ENCODE results near the gene NOS3.
A peak's percentile ranks its signal among the peaks of the same experiment; 100 is the strongest.

NOS3 gene

DNA sequence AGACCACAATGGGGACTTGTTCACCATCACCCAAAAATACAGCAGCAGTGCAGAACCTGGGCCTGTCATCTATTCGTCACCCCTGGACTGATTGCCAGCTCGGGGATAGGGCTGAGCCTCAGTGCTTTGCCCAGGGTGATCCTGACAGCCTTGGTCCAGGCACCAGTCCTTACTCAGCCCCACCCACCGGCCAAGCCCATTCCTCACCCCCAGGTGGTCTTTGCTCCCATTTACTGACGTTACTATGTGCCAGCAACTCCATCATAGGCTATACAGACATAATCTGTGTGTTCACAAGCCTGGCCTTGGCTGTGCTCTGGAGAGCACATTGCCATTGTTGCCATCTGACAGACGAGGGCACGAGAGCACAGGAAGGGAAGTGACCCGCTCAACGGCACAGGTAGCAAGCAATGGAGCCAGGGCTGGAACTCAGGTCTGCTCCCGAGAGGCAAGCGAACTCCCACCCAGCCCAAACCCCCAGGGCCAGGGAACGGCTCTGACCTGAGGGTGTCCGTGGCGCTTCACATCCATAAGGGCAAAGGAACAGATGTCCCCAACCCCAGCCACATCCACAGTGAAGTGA, 26.6 kb downstream of the NOS3 start:
- Histone ChIP-seq H4K20me1 (ENCODE audit: insufficient read depth, low read length) (no peaks in the 10 kb centered on the region), H3K9ac (ENCODE audit: low read depth, low read length) (peak overlapping the region; percentile 53), H2AFZ (ENCODE audit: low read depth, low read length) (peak overlapping the region; percentile 77), H3K36me3 (ENCODE audit: insufficient read depth, low read length) (no peaks in the 10 kb centered on the region), H3K4me2 (ENCODE audit: insufficient read depth, low read length) (peak overlapping the region; percentile 86), H3K4me1 (ENCODE audit: insufficient read depth, low read length) (peaks cover 17% of the 10 kb centered on the region), H3K79me2 (ENCODE audit: insufficient read depth, low read length) (no peaks in the 10 kb centered on the region), H3K27ac (ENCODE audit: low read length) (peak overlapping the region; percentile 53; the same call in 1 of the 2 replicates), H3K4me3 (ENCODE audit: low read depth in 1 of 2, low read length in 2 of 2) (peak overlapping the region in 1 of 2 experiments; percentile 57; a peak in 2 of 4 replicates), H3K9me3 (ENCODE audit: insufficient read depth, low read length, severe bottlenecking) (no peaks in the 10 kb centered on the region), H3K27me3 (ENCODE audit: insufficient read depth, low read length, poor library complexity) (peaks cover 3% of the 10 kb centered on the region)
- TF ChIP-seq, protein P1, sequence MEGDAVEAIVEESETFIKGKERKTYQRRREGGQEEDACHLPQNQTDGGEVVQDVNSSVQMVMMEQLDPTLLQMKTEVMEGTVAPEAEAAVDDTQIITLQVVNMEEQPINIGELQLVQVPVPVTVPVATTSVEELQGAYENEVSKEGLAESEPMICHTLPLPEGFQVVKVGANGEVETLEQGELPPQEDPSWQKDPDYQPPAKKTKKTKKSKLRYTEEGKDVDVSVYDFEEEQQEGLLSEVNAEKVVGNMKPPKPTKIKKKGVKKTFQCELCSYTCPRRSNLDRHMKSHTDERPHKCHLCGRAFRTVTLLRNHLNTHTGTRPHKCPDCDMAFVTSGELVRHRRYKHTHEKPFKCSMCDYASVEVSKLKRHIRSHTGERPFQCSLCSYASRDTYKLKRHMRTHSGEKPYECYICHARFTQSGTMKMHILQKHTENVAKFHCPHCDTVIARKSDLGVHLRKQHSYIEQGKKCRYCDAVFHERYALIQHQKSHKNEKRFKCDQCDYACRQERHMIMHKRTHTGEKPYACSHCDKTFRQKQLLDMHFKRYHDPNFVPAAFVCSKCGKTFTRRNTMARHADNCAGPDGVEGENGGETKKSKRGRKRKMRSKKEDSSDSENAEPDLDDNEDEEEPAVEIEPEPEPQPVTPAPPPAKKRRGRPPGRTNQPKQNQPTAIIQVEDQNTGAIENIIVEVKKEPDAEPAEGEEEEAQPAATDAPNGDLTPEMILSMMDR (IDR thresholded peaks at IDR 0.05; ENCODE audit: borderline replicate concordance, extremely low read depth, low read length, poor library complexity, severe bottlenecking) = no peak
- no peak for TF ChIP-seq EZH2 (IDR thresholded peaks at IDR 0.05; ENCODE audit: borderline replicate concordance, low read depth, low read length, severe bottlenecking)
- no peak; the same call in 2 of the 3 replicates for ATAC-seq (ENCODE audit: insufficient read depth, low read depth)
- no peak for DNase-seq

DNA sequence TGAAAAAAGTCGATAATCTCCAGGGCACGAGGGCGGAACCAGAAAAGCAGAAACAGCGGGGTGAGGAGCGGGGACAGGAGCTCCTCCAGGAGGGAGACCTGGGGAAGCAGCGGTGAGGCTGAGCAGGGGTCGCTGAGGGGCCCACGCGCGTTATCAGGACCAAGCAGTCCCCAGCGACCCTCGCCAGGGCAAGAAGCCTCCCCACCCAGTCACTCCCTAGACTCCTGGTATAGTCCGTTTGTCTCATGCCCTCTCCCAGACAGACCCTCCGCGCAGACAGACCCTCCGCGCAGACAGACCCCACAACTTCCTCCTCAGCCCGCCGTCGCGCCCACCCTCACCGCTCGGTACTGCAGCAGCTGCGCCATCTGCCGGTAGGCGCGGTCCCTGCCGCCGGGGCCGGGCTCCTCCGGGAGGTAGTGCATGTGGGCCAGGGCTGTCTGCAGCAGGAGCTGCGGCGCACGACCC, 27.2 kb downstream of the NOS3 start:
- Histone ChIP-seq H3K4me1 (ENCODE audit: insufficient read depth, low read length) (peaks cover 17% of the 10 kb centered on the region), H3K9ac (ENCODE audit: low read depth, low read length) (peak overlapping the region; percentile 53), H4K20me1 (ENCODE audit: insufficient read depth, low read length) (no peaks in the 10 kb centered on the region), H2AFZ (ENCODE audit: low read depth, low read length) (peak overlapping the region; percentile 77), H3K9me3 (ENCODE audit: insufficient read depth, low read length, severe bottlenecking) (no peaks in the 10 kb centered on the region), H3K4me3 (ENCODE audit: low read depth in 1 of 2, low read length in 2 of 2) (peak overlapping the region in 1 of 2 experiments; percentile 57; a peak in 3 of 4 replicates), H3K4me2 (ENCODE audit: insufficient read depth, low read length) (peak overlapping the region; percentile 86), H3K27ac (ENCODE audit: low read length) (peak overlapping the region; percentile 53; the same call in 1 of the 2 replicates), H3K36me3 (ENCODE audit: insufficient read depth, low read length) (no peaks in the 10 kb centered on the region), H3K79me2 (ENCODE audit: insufficient read depth, low read length) (no peaks in the 10 kb centered on the region), H3K27me3 (ENCODE audit: insufficient read depth, low read length, poor library complexity) (peaks cover 3% of the 10 kb centered on the region)
- TF ChIP-seq, protein P1 (IDR thresholded peaks at IDR 0.05; ENCODE audit: borderline replicate concordance, extremely low read depth, low read length, poor library complexity, severe bottlenecking) = peak; percentile 99
- TF ChIP-seq EZH2 (IDR thresholded peaks at IDR 0.05; ENCODE audit: borderline replicate concordance, low read depth, low read length, severe bottlenecking) = no peak
- ATAC-seq (ENCODE audit: insufficient read depth, low read depth) = peak; percentile 99
- DNase-seq = peak; percentile 90

DNA sequence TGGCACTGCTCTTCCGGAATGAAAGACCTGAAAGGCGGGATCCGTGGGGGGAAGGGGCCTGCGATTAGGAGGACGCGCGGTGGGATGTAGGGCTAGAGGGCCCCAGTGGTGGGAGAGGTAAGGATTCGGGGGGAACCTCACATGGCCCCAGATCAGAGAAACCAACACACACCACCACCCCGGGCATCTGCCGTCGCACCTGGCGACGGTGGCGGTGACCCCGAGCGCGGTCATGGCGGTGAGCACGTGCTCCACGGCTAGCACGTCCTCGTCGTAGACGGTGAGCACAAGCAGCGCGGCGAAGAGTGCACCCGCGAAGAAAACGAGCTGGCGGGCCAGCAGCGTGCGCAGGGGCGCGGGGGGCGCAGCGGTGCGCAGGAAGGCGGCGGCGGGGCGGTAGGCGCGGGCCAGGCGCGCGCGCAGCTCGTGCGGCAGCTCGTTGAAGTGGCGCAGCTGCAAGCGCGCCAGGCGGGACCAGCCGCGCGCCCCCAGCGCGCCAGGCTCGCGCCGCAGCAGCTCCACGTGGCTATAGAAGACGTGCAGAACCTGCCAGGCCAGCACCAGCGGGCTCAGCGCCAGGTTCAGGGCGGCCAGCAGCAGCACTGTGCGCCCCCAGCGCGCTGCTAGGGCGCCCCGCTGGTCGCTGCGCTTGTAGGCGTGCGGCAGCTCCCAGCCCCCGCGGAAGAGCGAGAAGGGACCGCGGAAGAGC, 27.8 kb downstream of the NOS3 start:
- Histone ChIP-seq H3K4me3 (ENCODE audit: low read depth in 1 of 2, low read length in 2 of 2) (peak overlapping the region in 1 of 2 experiments; percentile 57; a peak in 2 of 4 replicates), H3K9me3 (ENCODE audit: insufficient read depth, low read length, severe bottlenecking) (no peaks in the 10 kb centered on the region), H3K4me2 (ENCODE audit: insufficient read depth, low read length) (peak overlapping the region; percentile 86), H3K4me1 (ENCODE audit: insufficient read depth, low read length) (peaks cover 17% of the 10 kb centered on the region), H3K79me2 (ENCODE audit: insufficient read depth, low read length) (no peaks in the 10 kb centered on the region), H3K36me3 (ENCODE audit: insufficient read depth, low read length) (no peaks in the 10 kb centered on the region), H2AFZ (ENCODE audit: low read depth, low read length) (peak overlapping the region; percentile 77), H3K27ac (ENCODE audit: low read length) (0 out of 2 replicates have a peak overlapping the region, but pooled peaks have one; percentile 37), H3K9ac (ENCODE audit: low read depth, low read length) (peak overlapping the region; percentile 53), H3K27me3 (ENCODE audit: insufficient read depth, low read length, poor library complexity) (peaks cover 3% of the 10 kb centered on the region), H4K20me1 (ENCODE audit: insufficient read depth, low read length) (no peaks in the 10 kb centered on the region)
- TF ChIP-seq, protein P1 (IDR thresholded peaks at IDR 0.05; ENCODE audit: borderline replicate concordance, extremely low read depth, low read length, poor library complexity, severe bottlenecking) = no peak
- no peak for TF ChIP-seq EZH2 (IDR thresholded peaks at IDR 0.05; ENCODE audit: borderline replicate concordance, low read depth, low read length, severe bottlenecking)
- no peak for DNase-seq
- ATAC-seq (ENCODE audit: insufficient read depth, low read depth) = no peak

All from DND-41 (cell line).